DND-41 (cell line): ENCODE data around the gene COL26A1.

Source experiments
- ATAC-seq: fragments of 200-7000 bp; cut with Tn5 transposase; 3 replicates; pipeline ENCODE4 v1.9.1; 2021; ENCODE audit warnings: low read depth; ENCODE audit not compliant: insufficient read depth
- DNase-seq: peaks from one replicate; pipeline ENCODE4 v3.0.0-alpha.2; 2020
- H2AFZ ChIP-seq: 2 replicates; pipeline ENCODE4 v1.6.0; 2012; ENCODE audit warnings: low read depth, low read length
- H3K27ac ChIP-seq: 2 replicates; pipeline ENCODE4 v1.5.1; 2012; ENCODE audit warnings: low read length, inconsistent platforms
- H3K27me3 ChIP-seq: fragments of 200-600 bp; sonication (generic); 2 replicates; pipeline ENCODE4 v1.6.0; 2012; ENCODE audit warnings: low read length, mild to moderate bottlenecking, inconsistent platforms; ENCODE audit not compliant: insufficient read depth, poor library complexity
- H3K36me3 ChIP-seq: 2 replicates; pipeline ENCODE4 v1.5.1; 2012; ENCODE audit warnings: low read length, inconsistent platforms; ENCODE audit not compliant: insufficient read depth
- H3K4me1 ChIP-seq: 2 replicates; pipeline ENCODE4 v1.5.1; 2012; ENCODE audit warnings: mild to moderate bottlenecking, low read length; ENCODE audit not compliant: insufficient read depth
- H3K4me2 ChIP-seq: 2 replicates; pipeline ENCODE4 v1.6.0; 2012; ENCODE audit warnings: mild to moderate bottlenecking, moderate library complexity, low read length, inconsistent platforms; ENCODE audit not compliant: insufficient read depth
- H3K4me3 ChIP-seq, 2 experiments: fragments of 200-600 bp in 1 of 2; shearing (Covaris generic) in 1 of 2; 2 replicates each; pipeline ENCODE4 v1.5.1; 2012 to 2016; ENCODE audit warnings: inconsistent platforms in 2 of 2, low read length in 2 of 2, mild to moderate bottlenecking in 2 of 2, low read depth in 1 of 2, moderate library complexity in 1 of 2
- H3K79me2 ChIP-seq: 2 replicates; pipeline ENCODE4 v1.6.0; 2012; ENCODE audit warnings: low read length, inconsistent platforms; ENCODE audit not compliant: insufficient read depth
- H3K9ac ChIP-seq: 2 replicates; pipeline ENCODE4 v1.6.0; 2012; ENCODE audit warnings: low read depth, mild to moderate bottlenecking, inconsistent platforms, low read length, moderate library complexity
- H3K9me3 ChIP-seq: 2 replicates; pipeline ENCODE4 v1.5.1; 2012; ENCODE audit warnings: low read length, moderate library complexity, mild to moderate bottlenecking, inconsistent platforms; ENCODE audit not compliant: insufficient read depth, severe bottlenecking
- H4K20me1 ChIP-seq: 2 replicates; pipeline ENCODE4 v1.6.0; 2012; ENCODE audit warnings: low read length; ENCODE audit not compliant: insufficient read depth
- CTCF ChIP-seq: IDR thresholded peaks from 2 replicates; pipeline ENCODE4 v1.5.1; 2012; ENCODE audit warnings: borderline replicate concordance, low read length, moderate library complexity, mild to moderate bottlenecking; ENCODE audit not compliant: poor library complexity, severe bottlenecking; ENCODE audit errors: extremely low read depth
- EZH2 ChIP-seq: IDR thresholded peaks from 3 replicates; pipeline ENCODE4 v1.6.1; 2012; ENCODE audit warnings: borderline replicate concordance, low read depth, mild to moderate bottlenecking, moderate library complexity, low read length, inconsistent platforms; ENCODE audit not compliant: severe bottlenecking

Gene COL26A1

GRCh38 chr7:101332026-101332425 lies 30.6 kb upstream of the COL26A1 start:
- no peak for ATAC-seq
- no peaks in the 10 kb centered on the region for H4K20me1 ChIP-seq
- no peak for TF ChIP-seq EZH2
- TF ChIP-seq CTCF = no peak

DNA sequence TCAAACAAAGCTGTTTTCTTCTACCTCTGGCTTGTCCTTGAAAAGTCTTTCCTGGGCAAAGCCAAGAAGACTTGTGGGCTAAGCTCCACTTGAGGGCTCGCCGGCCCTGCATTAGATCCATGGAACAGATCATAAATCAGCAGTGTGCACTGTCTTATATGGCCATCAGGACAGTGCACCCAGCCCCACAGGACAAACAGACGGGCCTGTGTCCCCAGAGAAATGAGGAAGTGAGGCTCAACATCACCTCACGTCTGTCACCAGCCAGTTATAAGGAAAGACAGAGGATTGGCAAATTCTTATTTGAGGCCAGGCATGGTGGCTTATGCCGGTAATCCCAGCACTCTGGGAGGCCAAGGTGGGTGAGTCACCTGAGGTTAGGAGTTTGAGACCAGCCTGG lies 28.8 kb upstream of the COL26A1 start:
- DNase-seq (no peak), ATAC-seq (no peak)
- no peak overlapping the region for H3K27ac ChIP-seq
- no peaks in the 10 kb centered on the region for H4K20me1 ChIP-seq
- H2AFZ ChIP-seq = no peak overlapping the region
- no peak overlapping the region for H3K4me3 ChIP-seq
- no peaks in the 10 kb centered on the region for H3K27me3 ChIP-seq
- TF ChIP-seq EZH2 = no peak
- TF ChIP-seq CTCF = no peak
- H3K4me2 ChIP-seq = no peak overlapping the region
- no peaks in the 10 kb centered on the region for H3K79me2 ChIP-seq
- H3K36me3 ChIP-seq = no peaks in the 10 kb centered on the region
- H3K9me3 ChIP-seq = no peaks in the 10 kb centered on the region
- no peaks in the 10 kb centered on the region for H3K4me1 ChIP-seq
- H3K9ac ChIP-seq = no peak overlapping the region

More at GRCh38 chr7:101332026-101332425, 30.6 kb upstream of the COL26A1 start:
- Histone ChIP-seq H3K27ac (no peak overlapping the region), H3K36me3 (no peaks in the 10 kb centered on the region), H2AFZ (no peak overlapping the region), H3K4me2 (no peak overlapping the region), H3K9ac (no peak overlapping the region), H3K4me1 (no peaks in the 10 kb centered on the region), H3K27me3 (no peaks in the 10 kb centered on the region), H3K9me3 (no peaks in the 10 kb centered on the region), H3K4me3 (no peak overlapping the region), H3K79me2 (no peaks in the 10 kb centered on the region)
- DNase-seq = no peak

DNA sequence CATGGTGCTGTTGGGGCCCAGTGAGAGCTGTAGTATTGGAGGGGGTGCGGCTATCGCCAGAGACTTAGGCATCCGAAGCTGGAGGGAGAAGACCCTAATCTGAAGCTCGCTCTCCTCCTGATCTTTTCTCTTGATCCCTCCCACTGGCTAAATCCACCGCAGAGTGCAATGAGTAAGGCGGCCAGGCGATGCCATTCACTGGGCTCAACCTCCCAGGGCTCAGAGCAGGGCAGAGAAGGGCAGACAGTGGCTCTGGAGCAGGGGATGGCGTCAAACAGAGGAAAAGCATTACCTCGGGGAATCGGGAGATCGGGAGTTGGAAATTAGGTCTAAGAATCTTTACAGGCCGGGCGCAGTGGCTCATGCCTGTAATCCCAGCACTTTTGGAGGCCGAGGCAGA lies 22.3 kb upstream of the COL26A1 start:
- Histone ChIP-seq H3K9ac (no peak overlapping the region), H3K4me3 (no peak overlapping the region), H4K20me1 (no peaks in the 10 kb centered on the region), H2AFZ (no peak overlapping the region), H3K4me2 (no peak overlapping the region), H3K4me1 (no peaks in the 10 kb centered on the region), H3K79me2 (no peaks in the 10 kb centered on the region), H3K27me3 (no peaks in the 10 kb centered on the region), H3K9me3 (no peaks in the 10 kb centered on the region), H3K36me3 (no peaks in the 10 kb centered on the region), H3K27ac (no peak overlapping the region)
- DNase-seq (no peak), ATAC-seq (no peak)
- TF ChIP-seq EZH2 (no peak), CTCF (no peak)

GRCh38 chr7:101342892-101343291 lies 19.8 kb upstream of the COL26A1 start:
- TF ChIP-seq EZH2 (no peak), CTCF (no peak)
- Histone ChIP-seq H3K27ac (no peak overlapping the region), H4K20me1 (no peaks in the 10 kb centered on the region), H3K27me3 (no peaks in the 10 kb centered on the region), H3K9me3 (no peaks in the 10 kb centered on the region), H2AFZ (no peak overlapping the region), H3K4me3 (no peak overlapping the region), H3K9ac (no peak overlapping the region), H3K4me1 (no peaks in the 10 kb centered on the region), H3K4me2 (no peak overlapping the region), H3K79me2 (no peaks in the 10 kb centered on the region), H3K36me3 (no peaks in the 10 kb centered on the region)
- ATAC-seq = no peak
- DNase-seq = no peak
